ENCODE data around the gene MSH3.

DNA sequence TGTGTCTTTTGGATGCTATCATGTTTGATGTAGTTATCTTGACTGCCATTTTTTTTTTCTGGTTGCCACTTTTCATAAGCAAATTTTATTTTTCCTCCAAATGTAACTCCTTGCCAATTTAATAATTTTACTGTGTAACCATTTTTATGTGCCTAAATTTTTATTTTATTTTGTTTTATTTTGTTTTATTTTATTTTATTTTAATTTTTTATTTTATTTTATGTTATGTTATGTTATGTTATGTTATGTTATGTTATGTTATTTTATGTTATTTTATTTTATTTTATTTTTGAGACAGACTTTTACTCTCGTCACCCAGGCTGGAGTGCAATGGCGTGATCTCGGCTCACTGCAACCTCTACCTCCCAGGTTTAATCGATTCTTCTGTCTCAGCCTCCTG, 108.1 kb downstream of the MSH3 start:
- TF ChIP-seq, protein P1, sequence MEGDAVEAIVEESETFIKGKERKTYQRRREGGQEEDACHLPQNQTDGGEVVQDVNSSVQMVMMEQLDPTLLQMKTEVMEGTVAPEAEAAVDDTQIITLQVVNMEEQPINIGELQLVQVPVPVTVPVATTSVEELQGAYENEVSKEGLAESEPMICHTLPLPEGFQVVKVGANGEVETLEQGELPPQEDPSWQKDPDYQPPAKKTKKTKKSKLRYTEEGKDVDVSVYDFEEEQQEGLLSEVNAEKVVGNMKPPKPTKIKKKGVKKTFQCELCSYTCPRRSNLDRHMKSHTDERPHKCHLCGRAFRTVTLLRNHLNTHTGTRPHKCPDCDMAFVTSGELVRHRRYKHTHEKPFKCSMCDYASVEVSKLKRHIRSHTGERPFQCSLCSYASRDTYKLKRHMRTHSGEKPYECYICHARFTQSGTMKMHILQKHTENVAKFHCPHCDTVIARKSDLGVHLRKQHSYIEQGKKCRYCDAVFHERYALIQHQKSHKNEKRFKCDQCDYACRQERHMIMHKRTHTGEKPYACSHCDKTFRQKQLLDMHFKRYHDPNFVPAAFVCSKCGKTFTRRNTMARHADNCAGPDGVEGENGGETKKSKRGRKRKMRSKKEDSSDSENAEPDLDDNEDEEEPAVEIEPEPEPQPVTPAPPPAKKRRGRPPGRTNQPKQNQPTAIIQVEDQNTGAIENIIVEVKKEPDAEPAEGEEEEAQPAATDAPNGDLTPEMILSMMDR (IDR thresholded peaks at IDR 0.05) = no peak
- TF ChIP-seq EZH2phosphoT487 (IDR thresholded peaks at IDR 0.05; ENCODE audit: borderline replicate concordance, low read depth) = no peak
- TF ChIP-seq GABPA (IDR thresholded peaks at IDR 0.05; ENCODE audit: low read depth) = no peak
- no peak for TF ChIP-seq POLR2AphosphoS5 (IDR thresholded peaks at IDR 0.05; ENCODE audit: low read depth, low read length)
